Lower lobe of right lung (tissue), 1 donor: Measurements from ENCODE around the gene CPA4. TPM values are rescaled to one million over a fixed set of nuclear protein-coding genes. Genes with fewer than 3 reads are reported as not detected.

ENCODE experiments used
- total RNA-seq: library from RNA; stranded (reverse); fragmentation: NEBNext Ultra II Directional; extraction: Animal tissue kit (Norgen Biotek cat#: 25700); gene quantifications from one replicate; pipeline ENCODE4 v1.2.1, GENCODE V29; 2021
- donor health status: DM: no; HTN: yes; CAD: no; lungs with severe emphysema.

CPA4 gene
- total RNA-seq, 1 donor from 2014 or later = not detected

Other genes with a start within 250 kb of the CPA4 start
- gene ZC3HC1, start 241.8 kb upstream of the CPA4 start, total RNA-seq = 11.0 TPM
- 34.2 TPM for gene KLHDC10, start 222.6 kb upstream of the CPA4 start, total RNA-seq
- gene TMEM209, start 87.8 kb upstream of the CPA4 start, total RNA-seq = 21.7 TPM
- gene SSMEM1, start 85.3 kb upstream of the CPA4 start, total RNA-seq = not detected
- gene CPA2, start 26.3 kb upstream of the CPA4 start, total RNA-seq = not detected
- not detected for gene CPA5, start 51.7 kb downstream of the CPA4 start, total RNA-seq
- 0.30 TPM for gene CPA1, start 87.3 kb downstream of the CPA4 start, total RNA-seq
- gene CEP41, start 147.9 kb downstream of the CPA4 start, total RNA-seq = 10.0 TPM
- 34.7 TPM for gene MEST, start 198.9 kb downstream of the CPA4 start, total RNA-seq